ENCODE measurements around the gene ERC1. TPM values are rescaled to one million over a fixed set of nuclear protein-coding genes. Genes with fewer than 3 reads are reported as not detected.
"Not testable (repeated sequence)": the region's sequence is repeated elsewhere in the genome, so short reads cannot be mapped to it uniquely, and the experiment has no call there.

ERC1 gene
- total and polyA plus RNA-seq, 2 donors from 2014 or later: 5.1 to 68.3 TPM

DNA sequence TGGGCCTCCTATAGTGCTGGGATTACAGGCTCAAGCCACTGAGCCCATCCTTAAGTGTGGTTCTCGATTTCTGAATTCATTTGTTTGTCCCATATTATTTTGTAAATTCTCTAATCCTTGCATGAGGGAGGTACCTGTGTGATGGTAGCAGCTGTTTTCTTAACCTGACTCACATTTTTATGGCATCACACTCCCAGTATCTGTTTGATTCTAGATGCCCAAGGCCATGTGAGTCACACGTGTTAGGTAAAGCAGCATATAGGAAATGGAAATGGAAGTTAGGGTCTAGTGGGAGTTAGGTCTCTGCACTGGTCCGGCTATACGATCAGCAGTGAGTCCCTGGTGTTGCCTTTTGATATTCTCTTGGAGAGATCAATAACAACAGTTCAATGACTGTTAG, 198.1 kb downstream of the ERC1 start:
- no peaks in the 10 kb centered on the region for H3K4me1 ChIP-seq (ENCODE audit: control insufficient read depth in 2 of 3, insufficient read depth in 2 of 3, low read depth in 1 of 3, low read length in 3 of 3)
- no peaks in the 10 kb centered on the region for H3K9me3 ChIP-seq (ENCODE audit: control insufficient read depth in 2 of 3, insufficient read depth in 1 of 3, low read length in 3 of 3)
- no peak overlapping the region for H3K27ac ChIP-seq (ENCODE audit: low read depth in 2 of 2, low read length in 2 of 2)
- DNase-seq: no peak
- H3K36me3 ChIP-seq (ENCODE audit: control insufficient read depth in 2 of 3, insufficient read depth in 3 of 3, low read length in 3 of 3): peaks cover 0 to 2% (median 0%) of the 10 kb centered on the region in 3 donors
- H3K9ac ChIP-seq (ENCODE audit: low read length in 3 of 3): no peak overlapping the region
- no peak overlapping the region for H3K4me3 ChIP-seq (ENCODE audit: low read length in 3 of 3)
- intact Hi-C loops (cut with DNase I): no loop called here
- H3K27me3 ChIP-seq (ENCODE audit: control insufficient read depth, insufficient read depth, low read length): no peaks in the 10 kb centered on the region
- TF ChIP-seq, protein P1, sequence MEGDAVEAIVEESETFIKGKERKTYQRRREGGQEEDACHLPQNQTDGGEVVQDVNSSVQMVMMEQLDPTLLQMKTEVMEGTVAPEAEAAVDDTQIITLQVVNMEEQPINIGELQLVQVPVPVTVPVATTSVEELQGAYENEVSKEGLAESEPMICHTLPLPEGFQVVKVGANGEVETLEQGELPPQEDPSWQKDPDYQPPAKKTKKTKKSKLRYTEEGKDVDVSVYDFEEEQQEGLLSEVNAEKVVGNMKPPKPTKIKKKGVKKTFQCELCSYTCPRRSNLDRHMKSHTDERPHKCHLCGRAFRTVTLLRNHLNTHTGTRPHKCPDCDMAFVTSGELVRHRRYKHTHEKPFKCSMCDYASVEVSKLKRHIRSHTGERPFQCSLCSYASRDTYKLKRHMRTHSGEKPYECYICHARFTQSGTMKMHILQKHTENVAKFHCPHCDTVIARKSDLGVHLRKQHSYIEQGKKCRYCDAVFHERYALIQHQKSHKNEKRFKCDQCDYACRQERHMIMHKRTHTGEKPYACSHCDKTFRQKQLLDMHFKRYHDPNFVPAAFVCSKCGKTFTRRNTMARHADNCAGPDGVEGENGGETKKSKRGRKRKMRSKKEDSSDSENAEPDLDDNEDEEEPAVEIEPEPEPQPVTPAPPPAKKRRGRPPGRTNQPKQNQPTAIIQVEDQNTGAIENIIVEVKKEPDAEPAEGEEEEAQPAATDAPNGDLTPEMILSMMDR (IDR thresholded peaks at IDR 0.05; ENCODE audit: borderline replicate concordance, extremely low read depth, insufficient read depth): no peak
- no peak for FAIRE-seq

DNA sequence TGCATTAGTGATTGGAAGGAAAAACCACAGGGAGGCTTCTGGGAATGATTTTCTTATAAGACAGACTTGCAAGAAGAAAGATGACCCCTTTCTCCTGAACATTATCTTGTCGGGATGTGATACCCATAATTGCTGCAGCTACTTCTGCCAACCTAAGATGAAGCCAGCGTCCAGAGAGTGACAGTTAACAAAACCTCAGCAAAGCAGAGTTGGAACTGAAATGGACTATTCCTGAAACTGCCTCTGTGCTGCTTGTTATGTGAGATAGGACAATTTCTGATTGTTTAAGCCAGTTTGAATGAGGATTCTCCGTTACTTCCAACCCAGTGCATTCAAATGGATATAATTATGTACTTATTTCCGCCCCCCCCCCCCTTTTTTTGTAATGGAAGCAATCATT, 204.5 kb downstream of the ERC1 start:
- no peaks in the 10 kb centered on the region for H3K4me1 ChIP-seq (ENCODE audit: control insufficient read depth in 2 of 3, insufficient read depth in 2 of 3, low read depth in 1 of 3, low read length in 3 of 3)
- no peak overlapping the region for H3K27ac ChIP-seq (ENCODE audit: low read depth in 2 of 2, low read length in 2 of 2)
- H3K9ac ChIP-seq (ENCODE audit: low read length in 3 of 3): no peak overlapping the region
- H3K9me3 ChIP-seq (ENCODE audit: control insufficient read depth in 2 of 3, insufficient read depth in 1 of 3, low read length in 3 of 3): peaks cover 0 to 5% (median 0%) of the 10 kb centered on the region in 3 donors
- FAIRE-seq (no peak), DNase-seq (no peak)
- TF ChIP-seq, protein P1 (IDR thresholded peaks at IDR 0.05; ENCODE audit: borderline replicate concordance, extremely low read depth, insufficient read depth): no peak
- H3K36me3 ChIP-seq (ENCODE audit: control insufficient read depth in 2 of 3, insufficient read depth in 3 of 3, low read length in 3 of 3): no peaks in the 10 kb centered on the region
- H3K27me3 ChIP-seq (ENCODE audit: control insufficient read depth, insufficient read depth, low read length): no peaks in the 10 kb centered on the region
- intact Hi-C loops (cut with DNase I): no loop called here
- no peak overlapping the region for H3K4me3 ChIP-seq (ENCODE audit: low read length in 3 of 3)

DNA sequence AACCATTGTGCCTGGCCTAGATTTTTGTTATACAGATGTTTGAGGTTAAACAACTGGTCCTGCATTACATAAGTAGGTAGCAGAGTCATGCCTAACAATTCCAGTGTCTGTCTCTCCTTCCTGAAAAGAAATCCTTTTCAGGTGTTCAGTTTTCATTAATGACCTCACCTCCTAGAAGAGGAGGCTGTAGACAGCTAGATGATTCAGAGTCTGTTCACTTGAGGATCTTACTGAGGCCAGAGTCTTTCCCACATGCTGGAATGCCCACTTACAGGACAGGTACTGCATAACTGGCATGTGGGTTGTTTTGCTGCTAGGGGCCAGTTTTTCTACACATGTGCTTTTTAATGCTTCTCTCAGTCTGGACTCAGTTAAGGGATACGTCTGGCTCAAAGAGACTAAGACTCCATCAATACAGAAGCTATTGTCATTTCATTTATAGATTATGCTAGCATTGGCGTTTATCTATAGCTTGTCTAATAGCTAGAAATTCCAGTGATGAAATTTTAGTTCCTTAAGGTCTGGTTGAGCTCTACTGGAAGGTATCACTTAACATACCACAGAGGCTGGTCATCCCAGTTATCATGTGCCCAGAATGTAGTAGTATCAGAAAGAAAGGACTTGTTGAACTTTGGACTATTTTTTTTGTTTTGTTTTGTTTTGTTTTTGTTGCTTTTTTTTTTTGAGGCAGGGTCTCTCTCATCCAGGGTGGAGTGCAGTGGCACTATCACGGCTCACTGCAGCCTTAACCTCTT, 206.4 kb downstream of the ERC1 start:
- no peak overlapping the region for H3K9ac ChIP-seq (ENCODE audit: low read length in 3 of 3)
- TF ChIP-seq, protein P1 (IDR thresholded peaks at IDR 0.05; ENCODE audit: borderline replicate concordance, extremely low read depth, insufficient read depth): no peak
- FAIRE-seq: no peak
- H3K27ac ChIP-seq (ENCODE audit: low read depth in 2 of 2, low read length in 2 of 2): no peak overlapping the region
- H3K9me3 ChIP-seq (ENCODE audit: control insufficient read depth in 2 of 3, insufficient read depth in 1 of 3, low read length in 3 of 3): peaks cover 0 to 5% (median 0%) of the 10 kb centered on the region in 3 donors
- no peaks in the 10 kb centered on the region for H3K36me3 ChIP-seq (ENCODE audit: control insufficient read depth in 2 of 3, insufficient read depth in 3 of 3, low read length in 3 of 3)
- intact Hi-C loops (cut with DNase I): no loop called here
- no peak overlapping the region for H3K4me3 ChIP-seq (ENCODE audit: low read length in 3 of 3)
- no peaks in the 10 kb centered on the region for H3K27me3 ChIP-seq (ENCODE audit: control insufficient read depth, insufficient read depth, low read length)
- H3K4me1 ChIP-seq (ENCODE audit: control insufficient read depth in 2 of 3, insufficient read depth in 2 of 3, low read depth in 1 of 3, low read length in 3 of 3): no peaks in the 10 kb centered on the region
- DNase-seq: no peak

DNA sequence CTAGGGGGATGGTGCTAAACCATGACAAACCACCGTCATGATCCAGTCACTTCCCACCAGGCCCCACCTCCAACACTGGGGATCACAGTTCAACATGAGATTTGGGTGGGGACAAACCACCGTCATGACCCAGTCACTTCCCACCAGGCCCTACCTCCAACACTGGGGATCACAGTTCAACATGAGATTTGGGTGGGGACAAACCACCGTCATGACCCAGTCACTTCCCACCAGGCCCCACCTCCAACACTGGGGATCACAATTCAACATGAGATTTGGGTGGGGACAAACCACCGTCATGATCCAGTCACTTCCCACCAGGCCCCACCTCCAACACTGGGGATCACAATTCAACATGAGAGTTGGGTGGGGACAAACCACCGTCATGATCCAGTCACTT, 207.8 kb downstream of the ERC1 start:
- intact Hi-C loops (cut with DNase I): not testable (repeated sequence)

More for the DNA sequence above, 207.8 kb downstream of the ERC1 start:
- FAIRE-seq; H3K9me3 ChIP-seq (ENCODE audit: control insufficient read depth in 2 of 3, insufficient read depth in 1 of 3, low read length in 3 of 3); DNase-seq; H3K27ac ChIP-seq (ENCODE audit: low read depth in 2 of 2, low read length in 2 of 2); H3K4me3 ChIP-seq (ENCODE audit: low read length in 3 of 3); H3K27me3 ChIP-seq (ENCODE audit: control insufficient read depth, insufficient read depth, low read length); H3K36me3 ChIP-seq (ENCODE audit: control insufficient read depth in 2 of 3, insufficient read depth in 3 of 3, low read length in 3 of 3); H3K4me1 ChIP-seq (ENCODE audit: control insufficient read depth in 2 of 3, insufficient read depth in 2 of 3, low read depth in 1 of 3, low read length in 3 of 3); H3K9ac ChIP-seq (ENCODE audit: low read length in 3 of 3): not testable (repeated sequence)

All from kidney (tissue), 14 donors.